ENCODE results near the gene SUGP1.

Gene SUGP1

GRCh38 chr19:19294914-19295313 lies 25.4 kb downstream of the SUGP1 start:
- no peak for DNase-seq

DNA sequence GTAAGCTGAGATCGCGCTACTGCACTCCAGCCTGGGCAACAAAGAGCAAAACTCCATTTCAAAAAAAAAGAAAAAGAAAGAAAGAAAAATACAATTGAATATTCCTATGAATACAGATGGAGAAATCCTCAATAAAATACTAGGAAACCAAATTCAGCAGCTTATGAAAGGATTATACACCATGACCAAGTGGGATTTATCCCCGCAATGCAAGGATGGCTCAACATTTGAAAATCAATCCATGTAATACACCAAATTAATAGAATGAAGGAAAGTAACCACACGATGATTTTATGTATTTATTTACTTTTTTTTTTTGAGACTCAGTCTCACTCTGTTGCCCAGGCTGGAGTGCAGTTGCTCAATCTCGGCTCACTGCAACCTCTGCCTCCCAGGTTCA lies 27.7 kb downstream of the SUGP1 start:
- no peak for DNase-seq

GRCh38 chr19:19285686-19286085 lies 34.6 kb downstream of the SUGP1 start:
- no peak for DNase-seq

- no peak for DNase-seq
These were observed 39.7 kb downstream of the SUGP1 start for GRCh38 chr19:19280561-19280960.

DNA sequence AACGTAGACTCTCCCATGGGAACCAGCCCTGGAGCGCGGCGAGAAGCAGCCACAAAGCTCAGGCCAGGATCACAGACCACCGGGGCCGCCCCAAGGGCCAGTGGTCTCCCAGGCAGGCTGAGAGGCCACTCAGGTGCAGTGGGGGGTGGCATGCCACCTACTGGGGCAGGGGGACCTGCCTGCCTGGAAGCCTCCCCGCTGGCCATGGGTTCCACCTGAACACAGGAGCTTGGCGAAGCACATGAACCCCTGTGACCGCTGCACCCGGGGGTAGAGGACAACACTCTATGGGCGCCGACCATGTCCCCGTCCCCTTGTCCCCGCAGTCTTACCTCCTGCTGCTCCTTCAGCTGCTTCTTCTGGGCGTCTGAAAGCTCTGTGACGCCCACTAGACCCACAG lies 40.5 kb downstream of the SUGP1 start:
- DNase-seq, result no peak

DNA sequence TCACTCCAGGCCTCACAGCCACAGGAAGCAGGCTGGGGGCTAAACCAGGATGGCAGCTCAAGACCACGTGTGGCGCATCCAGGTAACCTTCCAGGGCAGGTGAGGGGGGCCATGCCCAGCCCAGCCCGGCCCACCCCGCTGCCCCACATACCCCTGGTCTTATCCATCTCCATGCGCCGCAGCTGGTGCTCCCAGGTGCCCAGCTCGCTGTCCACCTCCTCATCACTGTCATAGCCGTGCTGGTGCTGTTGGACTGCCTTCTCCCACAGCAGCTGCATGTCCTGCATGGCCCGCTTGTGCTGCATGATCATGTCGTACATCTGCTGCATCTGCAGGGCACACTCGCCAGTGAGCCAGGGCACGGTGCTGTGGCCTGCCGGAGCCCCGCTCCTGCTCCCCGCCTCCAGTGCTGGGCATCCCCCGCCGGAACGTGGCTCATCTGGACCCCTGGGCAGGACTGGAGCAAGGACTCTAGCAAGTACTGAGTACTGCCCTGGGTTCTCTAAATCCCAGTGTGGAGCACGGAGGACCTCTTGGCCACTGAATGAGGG lies 41.2 kb downstream of the SUGP1 start:
- no peak for DNase-seq

GRCh38 chr19:19278315-19278714 lies 42.0 kb downstream of the SUGP1 start:
- DNase-seq, result no peak

- no peak for DNase-seq
These were observed 43.5 kb downstream of the SUGP1 start for GRCh38 chr19:19276851-19277250.

DNA sequence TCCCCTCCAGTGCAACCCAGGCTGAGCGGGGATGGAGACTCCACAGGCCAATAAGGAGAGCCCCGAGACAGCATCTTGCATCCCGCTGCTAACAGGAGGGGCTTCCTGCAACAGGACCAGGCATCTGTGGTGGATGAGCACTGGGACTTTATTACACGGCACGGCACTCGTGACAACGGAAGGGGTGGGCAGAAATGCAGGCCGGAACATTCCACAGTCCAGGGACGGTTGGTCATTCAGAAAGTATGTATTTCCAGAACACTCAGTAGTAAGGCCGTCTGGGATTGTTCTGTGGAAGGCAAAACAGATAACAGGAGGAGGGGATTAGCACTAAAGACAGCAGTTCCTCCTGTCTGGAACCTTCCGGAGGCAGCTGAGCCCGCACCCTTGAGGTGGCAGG lies 43.9 kb downstream of the SUGP1 start:
- no peak for DNase-seq

DNA sequence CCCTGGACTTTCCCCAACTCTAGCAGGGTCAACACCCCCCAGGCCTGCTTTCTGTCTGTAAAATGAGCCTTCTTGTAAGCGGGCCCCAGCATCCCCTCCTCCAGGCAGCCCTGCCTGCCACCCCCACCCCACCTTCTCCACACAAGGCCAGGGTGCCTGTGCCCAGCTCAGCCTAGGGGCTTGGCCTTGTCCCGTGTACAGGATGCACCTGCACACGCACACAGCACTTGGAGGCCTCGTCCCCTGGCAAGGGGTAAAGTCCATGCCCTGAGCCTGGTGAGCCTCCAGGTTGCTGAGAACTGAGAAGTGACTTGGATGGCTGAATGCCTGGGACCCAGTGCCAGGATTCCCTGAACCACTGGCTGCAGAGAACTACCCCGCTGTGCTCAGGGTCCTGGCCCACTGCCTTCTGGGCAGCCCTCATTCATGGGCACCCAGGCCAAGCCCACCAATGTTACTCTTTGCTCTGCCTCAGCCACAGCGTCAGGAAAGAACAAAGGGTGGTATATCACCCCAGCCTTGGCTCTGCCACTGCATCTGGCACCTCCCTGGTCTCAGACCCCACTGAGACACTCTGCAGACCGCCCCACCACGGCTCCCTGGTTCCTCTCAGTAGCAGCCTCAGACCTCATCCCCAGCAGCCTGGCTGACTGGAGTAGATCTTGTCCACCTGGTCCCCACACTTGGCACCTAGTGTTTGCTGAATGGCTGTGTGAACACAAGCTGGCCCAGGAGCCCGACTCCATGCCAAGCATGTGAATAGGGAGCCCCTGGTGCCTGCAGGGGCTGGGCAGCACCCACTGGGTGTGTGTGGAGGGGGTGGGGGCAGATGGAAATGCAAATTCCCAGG lies 45.4 kb downstream of the SUGP1 start:
- no peak for DNase-seq

DNA sequence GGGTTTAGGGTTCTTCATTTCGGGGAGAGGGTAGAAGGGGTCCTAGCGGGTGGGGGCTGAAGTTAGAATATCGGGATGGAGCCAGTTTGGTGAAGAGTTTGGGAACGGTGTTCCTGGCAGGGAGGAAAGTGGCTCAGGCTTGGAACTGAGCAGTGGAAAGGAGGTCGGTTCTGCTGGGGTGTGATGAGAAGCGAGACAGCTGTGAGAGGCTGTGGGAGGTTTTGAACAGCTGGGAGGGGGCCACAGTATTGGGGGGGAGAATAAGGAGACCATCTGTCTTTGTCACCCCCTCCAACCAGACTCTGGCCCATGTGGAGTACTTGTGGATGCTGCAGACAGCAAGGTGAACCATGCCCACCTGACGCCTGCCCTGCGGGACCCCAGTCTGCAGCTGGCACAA lies 46.2 kb downstream of the SUGP1 start:
- no peak for DNase-seq

GRCh38 chr19:19271828-19272599 lies 48.3 kb downstream of the SUGP1 start:
- DNase-seq, result no peak

DNA sequence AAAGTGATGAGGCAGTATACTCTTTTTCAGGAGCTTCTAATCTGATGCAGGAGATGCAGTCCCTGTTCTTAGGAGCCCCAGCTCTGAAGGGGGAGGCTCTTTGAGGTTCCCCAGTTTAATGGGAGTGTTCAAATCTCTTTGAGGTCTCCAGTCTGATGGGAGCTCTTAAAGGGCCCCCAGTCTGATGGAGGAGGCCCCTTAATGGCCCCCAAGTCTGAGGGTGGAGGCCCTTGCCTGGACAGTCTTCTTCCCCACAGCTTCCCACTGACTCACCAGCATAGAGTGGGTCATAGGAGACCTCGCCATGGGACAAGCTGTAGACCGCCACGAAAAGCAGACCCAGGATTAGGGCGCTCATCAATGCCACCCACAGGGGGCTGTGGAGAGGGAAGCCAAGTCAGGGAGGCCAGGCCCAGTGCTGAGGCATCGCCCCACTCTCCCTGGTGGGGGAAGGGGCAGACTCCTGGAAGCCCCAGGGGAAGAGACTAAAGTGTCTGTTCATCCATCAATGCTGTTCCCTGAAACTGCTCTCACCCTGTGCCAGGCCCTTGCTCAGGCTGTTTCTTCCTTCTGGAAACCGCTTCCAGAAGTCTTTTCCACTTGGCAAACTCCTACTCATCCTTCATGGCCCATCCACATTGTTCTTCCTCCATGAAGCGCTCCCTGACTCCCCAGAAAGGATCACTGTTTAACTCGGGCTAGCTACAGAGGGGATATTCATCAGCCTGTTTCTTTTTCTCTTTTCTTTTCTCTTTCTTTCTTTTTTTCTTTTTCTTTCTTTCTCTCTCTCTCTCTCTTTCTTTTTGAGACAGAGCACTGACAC lies 49.3 kb downstream of the SUGP1 start:
- no peak for DNase-seq

DNA sequence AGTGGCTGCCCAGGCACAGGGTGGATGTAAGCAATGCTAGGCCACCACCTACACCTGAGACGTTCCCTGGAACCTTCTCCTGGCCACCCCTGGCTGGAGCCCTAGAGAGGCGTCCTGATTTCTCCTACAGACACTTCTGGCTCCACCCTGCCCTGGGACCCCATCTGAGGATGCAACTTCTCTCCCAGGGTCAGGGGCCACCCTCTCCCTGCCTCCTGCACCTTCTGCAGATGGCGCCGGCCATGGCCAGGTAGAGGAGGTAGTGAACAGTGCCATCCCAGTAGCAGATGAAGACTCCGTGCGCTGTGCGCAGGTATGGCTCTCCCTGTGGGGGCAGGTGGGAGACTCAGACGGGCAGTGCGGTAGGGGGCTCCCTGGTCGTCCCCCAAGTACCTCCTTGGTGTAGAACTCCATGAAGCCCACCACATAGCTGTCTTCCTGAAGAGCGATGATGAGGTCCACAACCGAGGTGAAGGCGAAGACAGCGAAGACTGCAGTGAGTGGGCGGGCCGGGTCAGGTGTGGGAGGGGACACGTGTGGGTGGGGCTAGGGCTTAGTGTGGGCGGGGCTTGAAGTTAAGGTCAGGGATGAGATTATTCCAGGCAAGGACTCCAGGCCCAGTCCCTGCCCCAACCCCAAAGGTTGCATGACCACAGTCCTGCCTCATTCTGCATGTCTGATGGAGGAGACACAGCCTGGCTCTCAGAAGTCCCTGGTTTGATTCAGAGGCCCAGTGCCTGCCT lies 50.2 kb downstream of the SUGP1 start:
- no peak for DNase-seq

- DNase-seq, result no peak
These were observed 51.6 kb downstream of the SUGP1 start for GRCh38 chr19:19268453-19269385.

DNA sequence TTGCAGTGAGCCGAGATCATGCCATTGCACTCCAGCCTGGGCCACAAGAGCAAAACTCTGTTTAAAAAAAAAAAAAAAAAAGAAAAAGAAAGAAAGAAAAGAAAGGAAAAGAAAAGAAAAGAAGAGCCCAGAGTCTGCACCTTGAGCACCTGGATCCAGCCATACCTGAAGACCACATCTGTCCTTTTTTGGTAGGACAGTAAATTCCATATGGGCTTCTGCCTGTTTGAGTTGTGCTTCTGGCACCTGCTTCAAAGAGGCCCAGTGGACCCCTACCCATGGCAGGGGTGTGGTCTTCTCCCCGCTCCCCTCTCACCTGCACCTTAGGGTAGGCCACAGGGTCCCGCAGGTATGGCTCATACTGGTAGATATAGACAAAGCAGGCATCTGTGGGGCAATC lies 53.0 kb downstream of the SUGP1 start:
- DNase-seq, result no peak

DNA sequence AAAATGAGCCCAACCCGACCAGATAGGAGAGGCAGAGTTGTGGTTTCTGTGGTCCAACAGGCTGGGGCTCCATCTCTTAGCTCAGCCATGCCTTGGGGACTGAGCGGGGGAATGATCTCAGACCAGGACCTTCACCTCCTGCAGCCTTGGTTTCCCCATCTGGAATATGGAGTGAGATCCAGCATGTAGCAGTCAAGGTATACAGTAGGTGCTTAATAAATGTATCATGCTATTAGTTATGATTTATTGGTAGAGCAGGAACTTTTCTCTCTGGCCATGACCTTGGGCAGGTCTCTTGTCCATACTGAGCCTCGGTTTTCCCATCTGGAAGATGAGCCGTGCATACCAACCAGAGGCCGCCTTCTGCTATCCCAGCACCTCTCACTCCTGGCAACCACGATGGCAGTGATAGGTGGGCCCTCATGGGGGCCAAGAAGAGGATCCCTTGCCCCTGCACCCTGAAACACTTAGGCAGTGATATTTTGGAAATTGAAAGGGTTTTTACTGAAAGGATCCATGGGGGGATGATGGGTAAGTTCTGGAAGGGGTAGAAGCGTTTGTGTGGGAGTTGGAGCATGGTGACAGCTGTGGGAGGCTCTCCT lies 56.3 kb downstream of the SUGP1 start:
- no peak for DNase-seq

DNA sequence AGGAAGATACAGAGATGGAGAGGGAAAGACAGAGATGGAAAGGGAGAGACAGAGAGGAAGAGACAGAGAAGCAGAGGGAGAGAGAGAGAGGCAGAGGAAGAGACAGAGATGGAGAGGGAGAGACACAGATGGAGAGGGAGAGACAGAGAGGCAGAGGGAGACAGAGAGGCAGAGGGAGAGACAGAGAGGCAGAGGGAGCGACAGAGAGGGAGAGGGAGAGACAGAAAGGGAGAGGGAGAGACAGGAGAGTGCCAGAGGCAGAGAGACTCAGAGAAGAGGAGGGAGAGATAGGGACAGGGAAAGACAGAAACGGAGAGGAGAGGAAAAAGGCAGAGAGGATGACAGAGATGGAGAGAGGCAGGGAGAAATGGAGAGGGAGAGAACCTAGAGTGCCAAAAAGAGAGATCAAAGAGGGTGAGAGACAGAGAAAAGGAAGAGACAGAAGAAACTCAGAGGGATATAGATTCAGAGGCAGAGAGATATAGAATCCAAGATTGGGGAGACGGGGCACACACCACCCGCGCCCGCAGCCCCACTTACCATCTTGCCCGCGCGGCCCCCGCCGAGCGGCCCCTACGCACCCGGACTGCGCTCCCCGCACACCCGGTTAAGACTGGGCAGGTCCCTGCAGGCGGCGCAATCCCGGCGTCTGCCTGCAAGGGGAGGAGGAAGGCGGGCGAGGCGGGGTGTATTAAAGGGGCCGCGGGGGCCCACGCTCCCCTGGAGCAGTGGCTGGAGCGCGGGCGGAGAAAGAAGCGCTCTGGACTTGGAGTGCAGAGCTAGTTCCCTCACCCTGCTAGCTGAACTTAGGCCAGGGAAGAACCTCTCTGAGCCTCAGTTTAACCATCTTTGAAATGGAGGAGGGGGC lies 57.9 kb downstream of the SUGP1 start:
- DNase-seq, result no peak

GRCh38 chr19:19261350-19262189 lies 58.7 kb downstream of the SUGP1 start:
- no peak for DNase-seq
